ENCODE results near the gene HIC1.

Gene HIC1

DNA sequence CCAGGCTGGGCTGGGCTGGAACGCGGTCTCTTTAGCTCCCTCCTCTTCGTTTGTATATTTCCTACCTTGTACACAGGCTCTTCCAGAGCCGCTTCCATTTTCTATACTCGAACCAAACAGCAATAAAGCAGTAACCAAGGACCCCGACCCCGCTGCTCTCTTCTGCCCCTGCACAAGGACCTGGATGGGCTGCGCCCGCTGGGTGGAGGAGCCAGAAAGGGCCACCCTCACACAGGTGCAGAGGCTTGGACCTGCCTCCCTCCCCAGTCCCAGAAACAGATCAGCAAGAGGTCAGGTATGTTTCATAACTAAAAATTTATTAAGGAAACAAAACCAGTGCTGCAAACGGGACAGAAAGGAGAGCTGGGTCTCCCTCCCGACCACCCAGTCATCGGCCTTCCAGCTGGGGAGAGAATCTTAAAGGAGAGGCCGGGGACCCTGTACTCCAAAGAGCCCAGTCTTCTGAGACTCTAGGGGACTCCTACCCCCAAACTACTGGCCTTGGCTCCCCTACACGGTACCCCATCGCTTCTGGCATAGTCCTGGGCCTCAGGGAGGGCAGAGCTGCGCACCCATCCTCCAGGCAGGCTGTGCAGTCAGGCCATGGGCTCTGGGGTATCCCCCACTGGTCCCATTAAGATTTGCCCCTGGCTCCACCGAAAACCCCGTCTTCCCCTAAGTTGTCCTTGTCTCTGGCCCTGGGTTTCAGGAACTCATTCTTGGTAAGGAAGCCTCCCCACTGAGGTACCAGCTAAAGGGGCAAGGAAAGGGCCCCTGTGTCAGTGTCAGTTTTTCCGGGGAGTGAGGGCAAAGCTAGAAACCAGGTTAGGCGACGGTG is 4.9 kb downstream of the HIC1 start:
- DNase-seq (ENCODE audit: low read depth, low spot score), result no peak

DNA sequence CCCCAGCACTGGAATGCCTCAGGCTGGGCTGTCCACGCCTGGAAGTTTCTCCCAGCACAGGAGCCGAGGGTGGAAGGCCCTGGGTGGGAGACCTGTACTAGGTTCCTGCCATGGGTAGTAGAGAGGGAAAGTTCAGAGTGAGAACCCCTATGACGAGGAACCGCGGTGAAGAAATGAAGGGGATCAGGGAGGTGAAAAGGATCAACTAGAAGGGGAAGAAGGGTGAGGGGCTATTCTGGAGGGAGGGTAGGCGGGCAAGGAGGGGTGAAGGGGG is 5.4 kb downstream of the HIC1 start:
- DNase-seq (ENCODE audit: low read depth, low spot score), result no peak

DNA sequence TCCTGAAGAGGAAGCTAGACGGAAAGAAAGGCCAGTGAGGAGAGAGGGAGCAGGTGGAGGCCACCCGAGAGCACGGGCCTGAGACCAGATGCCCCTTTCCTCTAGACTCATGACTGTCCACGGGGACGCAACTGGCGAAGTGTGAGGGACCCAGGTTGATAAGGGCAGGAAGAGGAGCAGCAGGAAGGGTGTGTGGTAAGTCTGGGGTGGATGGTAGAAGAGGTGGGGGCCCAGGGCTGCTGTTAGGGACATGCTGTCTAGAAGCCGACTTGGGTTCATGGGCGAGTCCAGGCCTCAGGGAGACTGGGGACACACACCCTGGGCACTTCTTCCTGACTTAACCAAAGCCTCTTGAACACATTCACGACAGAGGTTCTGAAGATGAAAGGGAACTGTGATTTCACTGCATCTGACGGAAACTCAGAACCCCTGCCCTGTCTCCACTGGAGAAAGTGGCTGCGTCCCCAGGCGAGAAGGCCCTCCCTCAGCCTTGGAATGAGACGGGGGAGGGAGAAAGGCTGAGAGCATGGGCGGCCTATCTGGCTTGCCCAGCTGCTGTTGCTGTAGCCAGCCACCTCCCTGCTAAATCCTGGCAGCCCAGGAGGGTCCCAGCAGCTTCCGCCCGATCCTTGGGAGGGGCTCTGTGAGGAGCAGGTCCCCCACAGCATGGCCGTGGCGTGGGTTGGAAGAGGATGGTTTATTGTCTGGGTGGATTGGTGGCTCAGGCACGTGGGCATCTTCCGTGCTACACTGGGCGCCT is 6.0 kb downstream of the HIC1 start:
- no peak for DNase-seq (ENCODE audit: low read depth, low spot score)

DNA sequence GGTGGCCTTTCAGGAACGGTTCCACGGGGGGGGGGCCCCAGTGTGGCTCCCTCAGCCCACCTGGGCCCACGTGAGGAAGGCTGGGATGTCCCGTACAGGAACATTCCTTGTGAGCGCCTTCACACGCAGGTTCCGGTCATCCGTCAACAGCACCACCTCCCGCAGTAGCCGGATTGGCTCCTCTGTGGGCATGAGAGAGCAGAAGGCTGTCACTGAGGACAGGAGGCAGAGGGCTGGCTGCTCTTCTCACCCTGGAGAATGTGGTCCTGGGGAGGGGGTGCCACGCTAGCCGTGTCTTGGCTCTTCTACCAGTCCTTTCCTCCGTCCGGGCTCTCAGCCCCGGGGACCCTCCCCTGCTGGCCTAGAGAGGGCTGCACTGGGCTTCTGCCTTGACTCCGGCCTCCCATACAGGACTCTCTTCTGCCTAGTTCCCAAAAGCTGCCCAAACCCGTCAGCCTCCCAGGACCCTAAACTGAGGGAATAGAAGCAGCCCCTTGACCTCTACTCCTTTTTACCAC is 6.6 kb downstream of the HIC1 start:
- DNase-seq (ENCODE audit: low read depth, low spot score), result no peak

DNA sequence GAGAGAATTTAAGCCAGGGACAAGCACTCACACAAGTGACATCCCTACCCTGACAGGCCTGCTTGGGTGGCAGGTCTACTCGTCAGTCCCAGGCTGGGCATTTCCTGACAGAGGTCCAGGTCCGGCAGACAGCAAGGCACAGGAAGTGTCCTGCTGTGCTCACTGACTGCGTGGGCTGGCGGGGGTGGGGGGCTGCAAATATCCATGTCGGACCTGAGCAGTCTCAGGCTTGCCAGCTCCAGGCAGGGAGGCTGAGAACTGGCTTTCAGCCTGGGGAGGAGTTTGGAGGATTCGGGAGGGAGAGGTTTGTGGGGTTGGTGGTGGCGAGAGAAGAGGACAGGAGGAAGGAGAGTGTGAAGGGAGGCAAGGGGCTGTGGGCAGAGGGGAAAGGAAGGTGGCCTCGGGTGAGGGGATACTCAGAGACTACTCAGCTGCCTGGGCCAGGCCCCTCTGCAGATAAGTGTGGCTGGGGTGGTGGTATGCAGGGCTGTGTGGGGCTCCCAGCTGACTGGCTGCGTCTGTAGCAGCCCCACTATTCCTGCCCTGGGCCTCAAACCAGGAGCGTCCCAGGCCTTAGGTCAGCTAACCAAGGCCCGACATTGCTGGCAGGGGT is 7.8 kb downstream of the HIC1 start:
- DNase-seq (ENCODE audit: low read depth, low spot score), result no peak

DNA sequence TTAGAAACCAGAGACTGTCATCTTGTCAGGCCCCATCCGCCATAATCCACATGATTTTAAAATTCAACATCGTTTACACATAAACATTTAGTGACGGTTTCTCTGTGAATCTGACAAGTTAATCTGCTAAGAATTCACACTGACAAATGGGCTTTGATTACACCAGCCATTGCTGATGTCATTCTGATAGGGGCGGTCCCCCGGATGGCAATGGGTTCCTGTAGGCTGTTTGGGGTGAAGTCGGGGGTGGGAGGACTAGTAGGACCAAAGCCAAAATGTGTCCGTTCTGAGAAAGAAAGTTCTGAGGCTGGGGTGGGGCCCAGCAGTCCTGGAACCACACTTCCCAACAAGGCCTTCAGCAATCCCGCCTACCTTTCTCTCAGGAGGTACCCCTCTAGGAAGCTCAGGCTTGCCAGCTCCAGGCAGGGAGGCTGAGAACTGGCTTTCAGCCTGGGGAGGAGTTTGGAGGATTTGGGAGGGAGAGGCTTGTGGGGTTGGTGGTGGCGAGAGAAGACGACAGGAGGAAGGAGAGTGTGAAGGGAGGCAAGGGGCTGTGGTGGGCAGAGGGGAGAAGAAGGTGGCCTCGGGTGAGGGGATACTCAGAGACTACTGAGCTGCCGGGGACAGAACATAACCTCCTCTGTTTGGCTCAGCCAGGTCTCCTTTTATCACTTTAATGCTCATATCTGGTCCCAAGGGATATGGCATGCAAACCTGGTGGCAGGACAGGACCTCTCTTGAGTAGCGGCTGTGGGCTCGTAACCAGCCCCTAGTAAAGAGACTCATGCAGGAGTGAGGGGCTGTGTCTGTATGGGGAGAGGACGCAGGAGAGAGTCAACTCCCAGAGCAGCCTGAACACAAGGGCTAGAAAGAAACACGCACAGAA is 8.6 kb downstream of the HIC1 start:
- DNase-seq (ENCODE audit: low read depth, low spot score), result no peak

DNA sequence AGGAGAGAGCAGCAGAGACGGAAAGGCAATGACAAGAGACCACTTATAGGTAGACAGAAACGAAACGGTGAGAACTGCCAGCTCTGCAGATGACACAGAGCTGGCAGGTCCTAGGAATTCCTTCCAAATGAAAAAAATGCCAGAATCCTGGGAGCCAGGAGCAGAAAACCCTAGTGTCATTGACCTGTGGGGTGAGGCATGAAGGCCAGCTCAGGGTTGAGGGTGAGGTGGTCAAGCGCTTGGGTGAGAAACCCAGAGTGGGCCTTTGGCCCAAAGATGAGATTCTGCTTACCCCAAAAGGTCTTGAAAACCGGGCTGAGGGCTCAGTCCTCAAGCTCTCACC is 9.2 kb downstream of the HIC1 start:
- no peak for DNase-seq (ENCODE audit: low read depth, low spot score)

DNA sequence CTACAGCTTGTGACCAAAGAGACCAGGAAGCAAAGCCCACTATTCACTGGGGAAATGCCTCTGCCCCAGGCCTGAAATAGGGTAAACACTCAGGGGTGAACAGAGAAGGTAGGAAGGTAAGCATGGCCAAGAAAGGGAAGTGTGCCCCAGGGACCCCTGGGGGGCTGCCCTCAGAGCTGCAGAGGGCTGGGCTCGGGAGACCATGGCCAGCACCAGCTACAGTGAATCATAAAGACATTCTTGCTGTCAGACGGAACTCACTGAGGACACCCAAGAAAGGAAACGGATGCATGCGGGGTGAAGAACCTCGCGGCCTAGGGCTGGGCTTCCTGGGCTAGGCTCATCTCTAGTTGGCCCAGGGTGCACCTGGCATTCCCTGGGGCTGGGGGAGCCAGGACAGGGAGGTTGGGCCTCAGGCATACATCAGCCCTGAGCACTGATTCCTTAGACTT is 9.6 kb downstream of the HIC1 start:
- no peak for DNase-seq (ENCODE audit: low read depth, low spot score)

DNA sequence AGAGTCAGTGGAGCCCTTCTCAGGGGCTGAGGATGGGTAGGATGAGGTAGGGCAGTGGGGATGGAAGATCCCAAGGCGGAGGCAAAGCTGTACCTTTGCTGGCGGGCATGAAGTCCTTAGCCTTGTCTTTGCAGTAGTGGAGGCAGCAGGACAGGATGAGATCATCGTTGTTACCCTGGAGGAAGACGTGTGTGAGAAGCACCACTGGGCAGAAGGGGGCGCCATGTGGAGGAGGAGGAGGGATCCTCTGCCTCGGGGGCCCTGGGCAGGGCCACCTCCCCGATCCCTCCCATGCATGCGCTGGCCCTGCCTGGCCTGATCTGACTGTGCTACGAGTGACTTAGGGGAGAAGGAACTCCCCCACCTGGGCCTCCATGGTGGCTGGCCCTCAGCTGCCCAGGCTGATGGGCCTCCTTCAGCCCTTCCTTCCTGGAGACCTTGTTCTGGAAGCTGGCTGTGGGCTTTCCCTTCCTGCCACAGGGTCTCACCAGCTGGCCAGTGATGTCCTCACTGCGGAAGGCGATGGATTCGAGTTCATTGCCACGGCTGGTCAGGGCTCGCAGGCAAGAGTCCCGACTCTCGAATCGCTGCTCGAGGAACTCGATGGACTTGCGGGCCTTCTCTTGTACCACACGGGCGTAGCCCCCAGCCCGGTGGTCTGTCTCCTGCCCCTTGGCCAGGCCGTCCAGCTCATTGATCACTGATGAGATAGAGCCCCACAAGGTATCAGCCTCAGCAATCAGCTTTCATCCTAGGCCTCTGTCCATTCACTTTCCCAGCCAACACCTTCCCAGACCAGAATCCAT is 10.3 kb downstream of the HIC1 start:
- DNase-seq (ENCODE audit: low read depth, low spot score), result no peak

DNA sequence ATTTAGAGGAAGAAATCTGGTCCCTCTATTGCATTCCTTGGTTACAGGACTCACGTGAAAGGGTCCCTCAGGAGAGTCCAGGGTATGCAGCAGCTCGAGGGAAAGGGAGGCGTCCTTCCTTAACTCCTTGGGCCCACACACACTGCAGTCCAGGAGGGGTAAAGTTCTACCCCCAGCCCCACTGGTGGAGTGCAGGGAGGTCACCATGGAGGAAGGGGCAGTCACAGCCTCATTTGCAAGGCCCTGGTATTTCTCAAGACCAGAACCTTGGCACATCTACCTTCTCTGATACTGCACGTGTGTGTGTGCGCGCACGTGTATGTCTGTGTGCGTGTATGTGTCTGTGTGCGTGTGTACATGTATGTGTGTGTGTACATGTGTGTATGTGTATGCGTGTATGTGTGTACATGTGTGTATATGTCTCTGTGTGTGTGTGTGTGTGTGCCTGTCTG is 11.1 kb downstream of the HIC1 start:
- no peak for DNase-seq (ENCODE audit: low read depth, low spot score)

DNA sequence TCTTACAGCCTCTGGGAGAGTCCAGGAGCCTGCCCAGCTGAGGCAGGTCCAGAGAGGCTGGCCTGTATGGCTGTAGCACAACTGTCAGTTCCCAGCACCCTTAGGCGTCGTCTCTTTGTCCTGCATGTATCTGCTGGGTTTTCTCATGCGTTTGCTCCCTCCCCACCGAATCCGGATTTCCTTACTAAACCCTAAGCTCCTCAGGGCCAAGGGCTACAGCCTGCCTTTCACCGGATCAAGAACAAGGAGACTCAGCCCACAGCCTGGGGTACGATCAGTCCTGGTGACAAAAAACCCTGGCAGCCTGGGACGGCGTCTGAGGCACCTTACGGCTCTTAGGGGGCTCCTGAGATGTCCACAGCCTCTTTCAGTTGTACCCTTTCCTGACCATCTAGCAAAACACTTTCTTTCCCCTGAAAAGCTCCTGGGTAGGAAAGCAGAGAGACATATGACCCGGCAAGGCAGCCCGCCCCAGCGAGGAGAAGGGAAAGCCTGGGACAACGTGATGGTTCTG is 12.2 kb downstream of the HIC1 start:
- DNase-seq (ENCODE audit: low read depth, low spot score), result no peak

DNA sequence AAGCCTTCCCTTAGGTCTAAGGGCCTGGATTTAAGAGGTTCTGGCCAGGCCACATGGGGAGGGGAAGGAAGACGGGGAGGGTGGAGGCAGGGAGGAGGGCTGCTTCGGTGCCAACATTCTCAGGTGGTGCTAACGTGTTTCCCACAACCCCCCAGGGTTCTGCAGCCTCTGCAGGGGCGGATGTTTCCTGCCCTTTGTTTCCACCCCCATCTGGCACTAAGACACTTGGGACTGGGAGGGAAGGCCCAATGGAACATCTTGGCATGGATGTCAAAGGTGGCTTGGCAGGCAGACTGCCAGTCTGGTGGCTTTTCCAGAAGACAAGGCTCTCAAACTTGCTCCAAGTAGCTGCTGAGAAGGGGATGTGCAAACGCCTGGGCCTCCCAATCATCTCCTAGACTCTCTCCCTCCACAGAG is 12.7 kb downstream of the HIC1 start:
- DNase-seq (ENCODE audit: low read depth, low spot score), result no peak

DNA sequence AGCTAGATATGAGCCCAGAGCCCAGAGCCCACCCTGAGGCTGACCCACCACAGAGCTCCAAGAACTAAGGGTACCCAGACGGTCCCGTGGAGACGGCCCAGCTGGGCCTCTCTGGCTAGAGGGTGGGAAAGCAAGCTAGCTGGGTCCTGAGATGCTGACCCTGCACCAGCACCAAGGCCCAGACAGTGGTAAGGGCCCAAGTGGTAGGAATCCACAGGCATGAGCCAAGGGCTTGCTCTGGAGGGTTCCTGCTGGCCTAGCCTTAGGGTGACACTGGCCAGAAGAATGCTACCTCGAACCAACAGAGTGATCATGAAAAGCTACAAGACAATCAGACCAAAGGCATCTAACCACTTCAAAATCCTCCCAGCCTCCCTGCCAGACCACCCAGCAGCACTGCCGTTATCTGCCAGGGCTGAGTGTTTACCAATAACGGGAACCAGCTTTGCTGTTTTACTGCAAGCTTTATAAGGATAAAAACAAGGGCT is 13.2 kb downstream of the HIC1 start:
- DNase-seq (ENCODE audit: low read depth, low spot score), result no peak

DNA sequence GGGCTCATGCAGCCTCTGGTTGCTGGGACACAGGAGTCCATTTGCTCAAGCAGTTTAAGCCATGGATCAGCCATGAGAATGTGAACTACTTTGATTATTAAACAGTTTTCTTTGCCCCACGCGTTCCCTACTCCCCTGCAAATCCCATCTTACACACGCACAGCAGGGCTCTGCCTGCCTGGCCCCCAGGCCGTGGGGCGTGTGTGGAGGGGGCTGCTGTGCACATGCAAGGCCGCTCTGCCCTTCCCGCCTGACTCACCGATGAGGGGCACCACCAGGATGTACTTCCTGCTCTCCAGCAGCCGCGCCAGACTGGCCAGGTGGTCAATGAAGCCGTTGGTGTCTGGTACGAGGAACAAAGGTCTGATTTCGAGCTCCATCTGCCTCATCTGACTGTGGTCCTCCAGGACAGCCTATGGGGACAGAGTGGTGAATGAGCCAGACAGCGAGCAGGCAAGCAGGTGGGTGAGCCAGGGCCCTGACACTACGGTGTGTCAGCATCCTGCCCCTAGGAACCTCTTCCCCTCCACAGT is 13.7 kb downstream of the HIC1 start:
- no peak for DNase-seq (ENCODE audit: low read depth, low spot score)

DNA sequence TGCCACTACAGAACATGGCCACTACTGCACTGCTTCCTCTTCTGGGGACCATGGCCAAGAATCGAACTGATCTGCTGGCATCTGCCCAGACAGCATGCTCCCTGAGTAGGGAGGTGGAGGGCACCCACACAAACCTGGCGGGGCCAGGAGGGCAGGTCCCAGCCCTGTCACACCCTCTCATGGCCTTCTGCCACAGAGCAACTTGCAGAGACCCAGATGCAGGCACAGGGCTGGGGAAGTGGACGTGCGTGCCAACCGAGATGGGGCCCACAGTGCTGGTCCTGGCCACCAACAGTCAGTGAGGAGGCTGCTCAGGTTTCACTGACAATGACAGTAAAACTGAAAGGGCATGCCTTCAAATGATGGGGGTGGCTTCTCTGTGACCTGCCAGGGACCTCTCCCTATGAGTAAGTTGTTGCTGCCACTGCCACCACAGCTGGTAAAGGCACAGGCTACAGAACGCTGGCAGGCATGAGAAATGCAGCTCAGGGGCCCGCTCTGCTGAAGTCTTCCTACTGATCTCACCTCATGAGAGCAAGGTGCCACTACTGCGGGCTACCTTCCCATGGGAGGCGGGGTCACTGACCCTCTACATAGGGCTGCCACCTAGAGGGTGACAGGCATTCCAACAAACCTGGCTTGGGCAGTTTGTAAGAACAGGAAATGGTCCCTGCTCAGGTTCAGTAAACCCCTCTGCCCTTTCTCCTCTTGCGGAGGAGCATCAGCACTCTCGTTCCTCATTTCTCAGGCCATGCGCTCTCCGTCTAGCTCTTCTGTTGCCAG is 15.5 kb downstream of the HIC1 start:
- DNase-seq (ENCODE audit: low read depth, low spot score), result no peak

DNA sequence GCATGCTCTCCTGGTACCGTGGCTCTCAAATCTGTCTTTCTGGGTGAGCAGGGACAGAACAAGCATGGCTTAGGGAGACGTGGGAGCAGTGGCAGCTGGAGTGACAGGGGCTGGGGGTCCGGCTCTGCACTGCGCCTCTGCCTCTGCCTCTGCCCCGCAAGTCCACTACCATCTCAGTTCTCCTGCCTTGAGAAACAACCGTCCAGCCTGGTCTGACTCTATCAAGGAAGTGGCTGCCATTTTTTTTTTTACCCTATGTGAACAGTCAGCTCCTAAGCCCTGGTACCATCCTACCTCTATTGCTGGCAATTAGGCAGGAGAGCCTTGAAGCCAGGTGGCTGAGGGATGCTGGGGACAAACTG is 16.1 kb downstream of the HIC1 start:
- no peak for DNase-seq (ENCODE audit: low read depth, low spot score)

DNA sequence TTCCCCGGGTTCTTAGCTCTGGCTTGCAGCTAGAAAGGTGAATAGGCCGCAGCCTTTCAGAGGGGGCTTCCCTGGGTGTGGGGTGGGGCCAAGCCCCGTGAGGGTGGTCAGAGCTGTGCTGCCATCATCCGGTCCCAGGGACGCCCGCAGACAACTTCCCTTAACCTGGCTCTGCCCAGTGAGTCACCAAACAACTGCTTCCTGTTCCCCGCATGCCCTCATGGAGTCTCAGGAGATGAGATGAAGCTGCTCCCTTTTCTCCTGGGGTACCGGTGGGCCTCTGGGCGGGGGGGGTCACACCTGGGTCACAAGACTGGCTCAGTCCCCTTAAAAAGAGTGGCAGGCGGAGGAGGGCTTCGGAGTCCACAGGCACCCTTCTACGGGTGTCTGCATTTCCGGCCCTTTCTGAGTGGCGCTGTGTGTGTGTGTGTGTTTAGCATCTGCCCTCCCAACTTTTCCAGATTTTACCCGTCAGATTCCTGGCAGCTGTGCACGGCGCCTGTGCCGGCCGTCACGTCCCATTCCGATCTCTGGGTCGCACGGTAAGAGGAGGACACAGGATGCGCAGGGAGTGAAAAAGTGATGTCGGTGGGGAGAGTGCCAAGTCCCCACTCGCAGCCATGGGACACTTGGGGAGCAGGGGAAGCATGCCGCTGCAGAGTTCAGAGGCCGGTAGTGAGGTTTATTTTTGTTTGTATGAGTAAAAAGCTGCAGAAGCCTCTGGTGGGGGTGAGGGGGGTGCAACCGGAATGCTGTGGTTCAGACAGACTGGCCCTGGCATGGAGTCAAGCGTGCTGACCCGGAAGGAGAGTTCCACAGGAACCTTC is 16.8 kb downstream of the HIC1 start:
- DNase-seq (ENCODE audit: low read depth, low spot score), result no peak

DNA sequence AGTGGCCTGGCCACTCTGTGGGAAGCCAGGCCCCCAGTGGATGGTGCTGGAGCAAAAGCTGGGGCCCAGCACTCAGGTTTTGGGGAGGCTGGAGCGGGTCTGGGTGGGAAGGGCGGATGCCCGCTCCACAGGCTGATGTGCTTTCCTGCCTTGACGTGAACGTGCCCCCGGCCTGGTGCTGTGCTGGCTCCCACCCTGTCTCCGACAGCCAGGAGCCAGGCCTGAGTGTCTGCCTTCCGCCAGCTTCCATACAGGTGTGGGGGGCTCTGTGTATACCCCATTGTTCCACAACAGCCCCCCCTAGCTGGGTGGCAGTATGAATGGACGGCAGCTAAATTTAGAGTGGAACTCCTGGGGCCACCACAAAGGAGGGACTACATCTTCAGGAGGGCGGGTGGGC is 20.0 kb downstream of the HIC1 start:
- DNase-seq (ENCODE audit: low read depth, low spot score), result no peak

Data from iPS DF 19.7 (cell line).